Measurements from ENCODE around the gene PDYN. TPM values are rescaled to one million over a fixed set of nuclear protein-coding genes. Genes with fewer than 3 reads are reported as not detected.
A peak's percentile ranks its signal among the peaks of the same experiment; 100 is the strongest.

Gene PDYN
- total RNA-seq, 1 donor from 2014 or later = not detected

GRCh38 chr20:1997483-1998192 lies 3.8 kb upstream of the PDYN start:
- DNase-seq (ENCODE audit: low spot score) = no peak
- intact Hi-C loops (cut with DNase I) = no loop called here
- no peak for ATAC-seq

- DNase-seq (ENCODE audit: low spot score) = no peak
- no peak for ATAC-seq
- intact Hi-C loops (cut with DNase I) = no loop called here
These were observed 1.9 kb upstream of the PDYN start for GRCh38 chr20:1995531-1996310.

- no peak for ATAC-seq
- no peak for DNase-seq (ENCODE audit: low spot score)
- intact Hi-C loops (cut with DNase I) = no loop called here
These were observed 769 bp upstream of the PDYN start for GRCh38 chr20:1994627-1995026.

- intact Hi-C loops (cut with DNase I) = no loop called here
- DNase-seq (ENCODE audit: low spot score) (no peak), ATAC-seq (no peak)
These were observed 1.3 kb downstream of the PDYN start for GRCh38 chr20:1992359-1993110.

- ATAC-seq = no peak
- intact Hi-C loops (cut with DNase I) = no loop called here
- no peak for DNase-seq (ENCODE audit: low spot score)
These were observed 6.0 kb downstream of the PDYN start for GRCh38 chr20:1987826-1988225.

- ATAC-seq (no peak), DNase-seq (ENCODE audit: low spot score) (peak; percentile 68)
- intact Hi-C loops (cut with DNase I) = no loop called here
These were observed 10.6 kb downstream of the PDYN start for GRCh38 chr20:1983301-1983700.

- ATAC-seq = no peak
- intact Hi-C loops (cut with DNase I) = no loop called here
- DNase-seq (ENCODE audit: low spot score) = no peak
These were observed 11.2 kb downstream of the PDYN start for GRCh38 chr20:1982686-1983085.

GRCh38 chr20:1979106-1979778 lies 14.6 kb downstream of the PDYN start:
- intact Hi-C loops (cut with DNase I) = no loop called here
- ATAC-seq (no peak), DNase-seq (ENCODE audit: low spot score) (no peak)

GRCh38 chr20:1975291-1975690 lies 18.6 kb downstream of the PDYN start:
- no peak for DNase-seq (ENCODE audit: low spot score)
- intact Hi-C loops (cut with DNase I) = no loop called here
- no peak for ATAC-seq

GRCh38 chr20:1973601-1974440 lies 20.0 kb downstream of the PDYN start:
- intact Hi-C loops (cut with DNase I) = loop anchor here (5.0 kb wide), 1 partner anchor 118 kb away; no protein-coding TSS in a partner anchor
- DNase-seq (ENCODE audit: low spot score) (no peak), ATAC-seq (no peak)

- ATAC-seq = no peak
- intact Hi-C loops (cut with DNase I) = loop anchor here (5.0 kb wide), 1 partner anchor 120 kb away; no protein-coding TSS in a partner anchor
- DNase-seq (ENCODE audit: low spot score) = no peak
These were observed 21.8 kb downstream of the PDYN start for GRCh38 chr20:1971893-1972586.

- intact Hi-C loops (cut with DNase I) = loop anchor here (10.0 kb wide), 1 partner anchor 206 kb away; no protein-coding TSS in a partner anchor
- DNase-seq (ENCODE audit: low spot score) = no peak
- no peak for ATAC-seq
These were observed 24.9 kb downstream of the PDYN start for GRCh38 chr20:1968964-1969363.

GRCh38 chr20:1965520-1966351 lies 28.1 kb downstream of the PDYN start:
- ATAC-seq = peak; percentile 87
- intact Hi-C loops (cut with DNase I) = loop anchor here (10.0 kb wide), 1 partner anchor 209 kb away; no protein-coding TSS in a partner anchor
- peak; percentile 87 for DNase-seq (ENCODE audit: low spot score)

GRCh38 chr20:1964659-1965405 lies 29.0 kb downstream of the PDYN start:
- DNase-seq (ENCODE audit: low spot score) (no peak), ATAC-seq (peak; percentile 34)
- intact Hi-C loops (cut with DNase I) = loop anchor here (10.0 kb wide), 1 partner anchor 210 kb away; no protein-coding TSS in a partner anchor

GRCh38 chr20:1964061-1964460 lies 29.8 kb downstream of the PDYN start:
- intact Hi-C loops (cut with DNase I) = loop anchor here (10.0 kb wide), 1 partner anchor 211 kb away; no protein-coding TSS in a partner anchor
- ATAC-seq (no peak), DNase-seq (ENCODE audit: low spot score) (no peak)

- DNase-seq (ENCODE audit: low spot score) (no peak), ATAC-seq (no peak)
- intact Hi-C loops (cut with DNase I) = loop anchor here (10.0 kb wide), 1 partner anchor 213 kb away; no protein-coding TSS in a partner anchor
These were observed 32.5 kb downstream of the PDYN start for GRCh38 chr20:1961374-1961773.
